Retinal pigment epithelial cell (primary cell): ENCODE measurements around the gene OR10V1.

Experiments used
- DNase-seq: peaks from one replicate; pipeline ENCODE4 v3.0.0-alpha.2; 2010; ENCODE audit warnings: low read depth
- H3K4me3 ChIP-seq: 2 replicates; pipeline ENCODE4 v1.5.1; 2011; ENCODE audit warnings: mild to moderate bottlenecking, low read length, control low read depth, moderate library complexity
- TF ChIP-seq, protein P1 (sequence below): conservative IDR thresholded peaks from 2 replicates; pipeline ENCODE4 v1.5.1; 2011; ENCODE audit warnings: low read depth, low read length, control low read depth, inconsistent platforms

Gene OR10V1, protein sequence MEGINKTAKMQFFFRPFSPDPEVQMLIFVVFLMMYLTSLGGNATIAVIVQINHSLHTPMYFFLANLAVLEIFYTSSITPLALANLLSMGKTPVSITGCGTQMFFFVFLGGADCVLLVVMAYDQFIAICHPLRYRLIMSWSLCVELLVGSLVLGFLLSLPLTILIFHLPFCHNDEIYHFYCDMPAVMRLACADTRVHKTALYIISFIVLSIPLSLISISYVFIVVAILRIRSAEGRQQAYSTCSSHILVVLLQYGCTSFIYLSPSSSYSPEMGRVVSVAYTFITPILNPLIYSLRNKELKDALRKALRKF

DNA sequence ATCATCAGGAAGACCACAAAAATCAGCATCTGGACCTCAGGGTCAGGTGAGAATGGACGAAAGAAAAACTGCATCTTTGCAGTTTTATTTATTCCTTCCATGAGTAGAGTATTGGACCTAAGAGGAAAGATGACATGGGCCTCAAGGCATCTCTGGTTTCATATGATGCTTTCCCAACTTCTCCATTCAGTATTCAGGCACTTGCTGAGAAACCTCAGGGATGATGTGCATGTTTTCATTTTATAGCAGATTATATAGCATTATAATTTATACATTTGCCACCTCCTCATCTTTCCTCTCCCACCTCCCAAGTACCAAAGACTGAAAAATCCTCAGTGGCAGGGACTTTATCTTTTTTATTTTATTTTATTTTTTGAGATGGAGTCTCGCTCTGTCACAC is at the start of gene OR10V1:
OR10V1 (minus strand) TSS at position 101 of the 400 bp plus-strand sequence; CDS start at position 101, 0 bp downstream.
- TF ChIP-seq, protein P1, sequence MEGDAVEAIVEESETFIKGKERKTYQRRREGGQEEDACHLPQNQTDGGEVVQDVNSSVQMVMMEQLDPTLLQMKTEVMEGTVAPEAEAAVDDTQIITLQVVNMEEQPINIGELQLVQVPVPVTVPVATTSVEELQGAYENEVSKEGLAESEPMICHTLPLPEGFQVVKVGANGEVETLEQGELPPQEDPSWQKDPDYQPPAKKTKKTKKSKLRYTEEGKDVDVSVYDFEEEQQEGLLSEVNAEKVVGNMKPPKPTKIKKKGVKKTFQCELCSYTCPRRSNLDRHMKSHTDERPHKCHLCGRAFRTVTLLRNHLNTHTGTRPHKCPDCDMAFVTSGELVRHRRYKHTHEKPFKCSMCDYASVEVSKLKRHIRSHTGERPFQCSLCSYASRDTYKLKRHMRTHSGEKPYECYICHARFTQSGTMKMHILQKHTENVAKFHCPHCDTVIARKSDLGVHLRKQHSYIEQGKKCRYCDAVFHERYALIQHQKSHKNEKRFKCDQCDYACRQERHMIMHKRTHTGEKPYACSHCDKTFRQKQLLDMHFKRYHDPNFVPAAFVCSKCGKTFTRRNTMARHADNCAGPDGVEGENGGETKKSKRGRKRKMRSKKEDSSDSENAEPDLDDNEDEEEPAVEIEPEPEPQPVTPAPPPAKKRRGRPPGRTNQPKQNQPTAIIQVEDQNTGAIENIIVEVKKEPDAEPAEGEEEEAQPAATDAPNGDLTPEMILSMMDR = no peak
- no peak for DNase-seq
- no peak within 1 kb of the TSS for H3K4me3 ChIP-seq

DNA sequence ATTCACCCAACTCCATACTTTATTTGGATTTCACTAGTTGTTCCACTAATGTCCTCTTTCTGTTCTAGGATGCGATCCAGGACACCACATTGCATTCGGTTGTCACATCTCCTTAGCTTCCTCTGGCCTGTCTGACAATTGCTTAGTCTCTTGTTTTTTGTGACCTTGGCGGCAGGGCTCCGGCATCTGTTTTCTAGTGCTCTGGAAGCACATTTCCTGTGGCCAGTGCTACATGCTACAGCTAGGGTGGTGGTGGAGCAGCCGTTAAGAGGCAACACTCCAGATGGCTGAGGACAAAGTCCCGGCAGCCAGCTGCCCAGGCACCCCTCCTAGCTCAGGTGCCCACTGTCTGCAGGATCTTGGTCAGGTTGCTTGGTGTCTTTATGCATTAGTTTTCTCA is 48.3 kb upstream of the OR10V1 start:
- no peak overlapping the region for H3K4me3 ChIP-seq
- no peak for DNase-seq
- TF ChIP-seq, protein P1 = no peak

DNA sequence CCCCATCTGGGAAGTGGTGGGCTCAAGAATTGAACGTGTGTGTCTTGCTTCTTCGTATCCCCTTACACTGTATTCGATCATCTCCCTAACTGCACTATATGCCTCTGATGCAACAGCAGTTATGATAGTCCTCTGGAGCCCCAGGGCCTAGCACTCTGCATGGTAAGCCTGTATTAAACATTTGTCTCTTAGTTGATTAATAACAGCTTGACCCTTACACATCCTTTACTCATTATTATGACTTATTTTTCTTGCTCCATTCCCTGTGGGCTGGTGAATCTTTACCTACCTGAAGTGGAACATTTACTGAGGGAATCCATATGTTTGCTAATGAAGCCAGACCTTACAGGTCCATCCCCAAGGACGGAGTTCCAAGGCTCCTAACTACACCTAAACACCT is 47.1 kb upstream of the OR10V1 start:
- no peak overlapping the region for H3K4me3 ChIP-seq
- DNase-seq = no peak
- TF ChIP-seq, protein P1 = no peak

DNA sequence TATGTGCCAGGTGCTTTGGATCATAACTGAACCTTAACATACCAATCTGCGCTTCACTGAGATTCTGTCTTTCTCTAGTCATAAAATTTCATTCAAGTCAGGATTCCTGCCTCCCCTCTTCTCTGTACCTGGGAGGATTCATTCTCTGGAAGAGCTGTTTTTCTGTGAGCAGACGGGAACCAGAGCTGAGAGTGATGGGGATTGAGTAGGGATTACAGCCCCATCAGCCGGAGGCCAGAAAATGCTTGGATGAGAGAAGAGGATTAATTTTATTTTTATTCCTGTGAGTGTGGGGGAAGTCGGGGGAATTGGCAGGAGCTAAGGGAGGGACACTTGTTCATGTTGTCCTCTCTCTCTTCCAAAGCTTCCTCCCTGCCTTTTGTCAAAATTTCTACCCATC is 46.3 kb upstream of the OR10V1 start:
- TF ChIP-seq, protein P1 = no peak
- no peak for DNase-seq
- no peak overlapping the region for H3K4me3 ChIP-seq

DNA sequence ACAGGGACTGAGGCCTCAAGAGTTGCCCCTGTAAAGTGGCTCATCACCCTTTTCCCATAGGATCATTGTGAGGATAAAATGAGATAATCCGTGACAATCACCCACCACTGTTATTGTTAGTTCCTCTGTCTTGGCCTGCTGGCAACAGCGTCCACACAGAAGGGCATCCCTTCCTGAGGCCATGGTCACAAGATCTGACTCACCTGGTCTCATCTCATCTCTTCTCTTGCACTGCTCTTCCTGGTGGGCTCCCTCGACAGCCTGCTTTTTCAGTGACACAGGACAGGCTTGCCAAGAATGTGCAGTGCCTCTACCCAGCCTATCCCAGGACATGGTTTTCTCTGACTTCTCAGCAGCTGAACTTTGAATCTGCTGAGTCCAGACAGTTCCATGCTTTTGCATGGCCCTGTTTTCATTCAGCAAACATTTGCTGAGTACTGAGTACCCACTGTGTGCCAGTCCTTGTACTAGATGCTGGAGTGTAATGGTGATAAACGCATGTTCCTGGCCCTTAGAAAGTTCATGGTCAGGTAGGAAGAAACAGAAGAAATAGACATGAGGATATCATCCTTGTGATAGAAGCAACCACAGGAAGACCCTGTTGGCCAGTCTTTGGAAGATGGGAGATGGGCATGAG is 44.9 kb upstream of the OR10V1 start:
- no peak for DNase-seq
- TF ChIP-seq, protein P1 = no peak
- no peak overlapping the region for H3K4me3 ChIP-seq

DNA sequence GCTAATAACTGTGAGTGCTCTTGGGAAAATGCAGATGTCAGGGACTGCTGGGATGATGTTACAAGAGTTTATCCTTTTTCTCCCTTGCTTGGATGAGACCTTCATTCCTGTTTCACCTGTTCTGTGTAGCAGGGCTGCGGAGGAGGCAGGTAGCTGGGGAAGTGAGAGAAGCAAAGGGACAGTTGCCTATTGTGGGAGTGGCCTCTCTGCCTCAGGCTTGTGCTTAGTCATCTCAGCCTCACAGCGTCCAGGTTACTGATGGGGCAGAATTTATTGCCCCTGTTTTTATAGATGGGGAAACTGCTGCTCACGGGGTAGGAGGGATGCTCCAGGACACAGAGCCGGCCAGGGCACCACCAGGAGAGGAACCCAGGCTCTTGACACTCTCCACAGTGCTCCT is 43.2 kb upstream of the OR10V1 start:
- TF ChIP-seq, protein P1 = no peak
- peak overlapping the region; percentile 74 for H3K4me3 ChIP-seq
- DNase-seq = no peak

DNA sequence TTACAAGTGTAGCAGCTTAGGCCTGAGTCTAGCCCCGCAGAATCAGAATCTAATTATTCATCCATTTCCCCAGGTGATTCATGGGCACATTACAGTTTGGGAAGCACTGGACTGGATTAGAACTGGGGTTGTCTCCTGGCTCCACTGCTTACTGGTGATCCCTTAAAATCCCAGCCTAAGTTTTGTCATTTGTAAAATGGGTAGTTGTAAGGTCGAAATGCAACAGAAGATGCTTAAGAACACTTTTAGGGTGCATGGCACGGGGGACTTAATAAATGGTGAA is 42.9 kb upstream of the OR10V1 start:
- TF ChIP-seq, protein P1 = no peak
- H3K4me3 ChIP-seq = peak overlapping the region; percentile 74
- DNase-seq = no peak
